ENCODE measurements around the gene CACNA1I.

Gene CACNA1I

DNA sequence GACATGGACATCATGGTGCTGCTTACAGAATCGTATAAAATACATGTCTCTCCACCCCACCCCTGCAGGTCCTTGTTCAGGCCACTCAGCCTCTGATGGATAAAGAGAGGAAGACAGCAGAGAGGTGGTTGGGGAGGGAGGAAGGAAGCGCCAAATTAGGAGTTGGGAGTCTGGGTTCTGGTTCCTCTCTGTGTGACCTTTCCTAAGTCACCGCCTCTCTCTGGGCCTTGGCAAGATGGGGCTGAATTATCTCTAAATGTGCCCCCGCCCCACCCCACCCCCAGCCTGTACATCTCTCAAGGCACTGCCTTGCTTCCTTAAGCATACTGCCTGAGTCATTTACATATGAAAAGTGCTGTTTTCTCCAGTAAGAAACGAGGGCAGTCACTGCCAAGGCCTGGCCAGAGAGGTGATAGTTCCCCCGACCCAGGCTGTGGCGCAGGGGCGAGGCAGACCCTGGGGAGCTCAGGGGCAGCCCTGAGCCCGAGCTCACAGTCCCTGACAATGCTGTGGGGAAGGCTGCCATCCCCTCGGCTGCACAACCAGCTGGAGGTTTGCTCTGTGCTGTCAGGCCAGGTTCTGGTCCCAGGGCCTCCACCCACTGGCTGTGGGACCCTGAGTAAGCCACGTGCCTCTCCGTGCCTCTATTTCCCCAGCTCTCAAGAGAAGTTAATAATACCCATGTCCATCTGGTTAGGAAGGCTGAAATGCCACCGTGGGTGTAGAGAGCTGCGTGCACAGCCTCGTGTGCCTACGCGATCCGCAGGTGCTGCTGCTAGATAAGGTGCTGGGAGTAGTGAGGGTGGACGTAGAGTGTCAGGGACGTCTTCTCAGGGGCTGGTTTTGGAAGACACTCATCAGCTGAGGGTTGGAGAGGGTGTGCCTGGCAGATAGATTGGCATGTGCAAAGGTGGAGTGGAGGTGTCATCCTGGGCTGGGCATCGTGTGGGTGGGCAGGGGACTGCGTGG lies 55.3 kb downstream of the CACNA1I start:
- DNase-seq, result no peak

- no peak for DNase-seq
Measured at GRCh38 chr22:39627208-39627607, 56.7 kb downstream of the CACNA1I start.

DNA sequence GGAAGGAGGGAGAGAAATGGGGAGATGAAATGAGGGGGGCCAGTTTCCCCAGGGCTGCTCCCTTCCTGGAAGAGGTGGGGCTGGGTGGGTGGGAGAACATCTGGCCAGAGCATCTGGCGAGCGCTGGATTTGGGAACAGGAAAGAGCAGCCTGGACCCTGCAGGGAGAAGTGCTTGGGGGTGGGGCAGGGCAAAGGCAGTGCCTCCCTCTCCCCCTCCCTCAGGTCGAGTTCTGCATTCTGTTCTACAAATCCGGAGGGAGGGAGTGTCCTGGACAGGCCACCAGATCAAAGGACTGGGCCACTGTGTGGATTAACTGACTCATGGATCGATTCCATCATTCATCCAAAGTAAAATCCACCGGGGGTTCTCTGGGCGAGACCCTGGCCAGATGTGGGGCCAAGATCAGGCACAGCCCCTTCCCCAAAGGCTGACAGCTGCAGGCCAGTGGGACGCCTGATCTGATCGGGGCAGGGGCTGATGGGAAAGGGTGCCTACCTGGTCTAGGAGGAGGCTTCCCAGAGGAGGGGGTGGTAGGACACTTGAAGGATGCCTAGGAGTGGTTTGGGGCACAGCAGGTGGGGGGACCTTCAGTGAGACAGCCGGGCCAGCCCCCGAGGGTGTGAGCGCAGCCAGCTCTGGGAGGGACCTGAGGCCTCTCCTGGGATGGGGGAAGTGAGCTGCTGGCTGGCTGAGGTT lies 57.5 kb downstream of the CACNA1I start:
- DNase-seq, result no peak

- DNase-seq, result no peak
Measured at GRCh38 chr22:39628563-39629080, 58.1 kb downstream of the CACNA1I start.

GRCh38 chr22:39629851-39630250 lies 59.3 kb downstream of the CACNA1I start:
- DNase-seq, result no peak

DNA sequence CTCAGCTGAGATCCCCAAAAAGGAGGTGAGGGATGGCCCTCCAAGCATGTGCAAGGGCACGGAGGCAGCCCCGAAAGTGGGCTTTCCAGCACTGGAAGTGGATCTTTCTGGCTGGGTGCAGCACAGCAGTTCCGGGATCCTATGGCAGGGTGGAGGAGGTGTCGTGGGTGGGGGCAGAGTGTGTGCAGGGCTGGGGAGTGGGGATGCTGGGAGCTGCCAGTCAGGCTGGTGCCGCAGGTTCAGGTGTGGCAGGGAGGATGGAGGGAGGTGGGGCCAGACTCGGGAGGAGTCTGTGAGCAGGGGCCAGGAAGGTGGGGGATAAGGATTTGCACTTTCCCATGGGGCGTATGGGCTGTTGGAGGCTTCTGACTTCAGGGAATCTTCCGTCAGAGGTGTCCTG lies 60.2 kb downstream of the CACNA1I start:
- no peak for DNase-seq

DNA sequence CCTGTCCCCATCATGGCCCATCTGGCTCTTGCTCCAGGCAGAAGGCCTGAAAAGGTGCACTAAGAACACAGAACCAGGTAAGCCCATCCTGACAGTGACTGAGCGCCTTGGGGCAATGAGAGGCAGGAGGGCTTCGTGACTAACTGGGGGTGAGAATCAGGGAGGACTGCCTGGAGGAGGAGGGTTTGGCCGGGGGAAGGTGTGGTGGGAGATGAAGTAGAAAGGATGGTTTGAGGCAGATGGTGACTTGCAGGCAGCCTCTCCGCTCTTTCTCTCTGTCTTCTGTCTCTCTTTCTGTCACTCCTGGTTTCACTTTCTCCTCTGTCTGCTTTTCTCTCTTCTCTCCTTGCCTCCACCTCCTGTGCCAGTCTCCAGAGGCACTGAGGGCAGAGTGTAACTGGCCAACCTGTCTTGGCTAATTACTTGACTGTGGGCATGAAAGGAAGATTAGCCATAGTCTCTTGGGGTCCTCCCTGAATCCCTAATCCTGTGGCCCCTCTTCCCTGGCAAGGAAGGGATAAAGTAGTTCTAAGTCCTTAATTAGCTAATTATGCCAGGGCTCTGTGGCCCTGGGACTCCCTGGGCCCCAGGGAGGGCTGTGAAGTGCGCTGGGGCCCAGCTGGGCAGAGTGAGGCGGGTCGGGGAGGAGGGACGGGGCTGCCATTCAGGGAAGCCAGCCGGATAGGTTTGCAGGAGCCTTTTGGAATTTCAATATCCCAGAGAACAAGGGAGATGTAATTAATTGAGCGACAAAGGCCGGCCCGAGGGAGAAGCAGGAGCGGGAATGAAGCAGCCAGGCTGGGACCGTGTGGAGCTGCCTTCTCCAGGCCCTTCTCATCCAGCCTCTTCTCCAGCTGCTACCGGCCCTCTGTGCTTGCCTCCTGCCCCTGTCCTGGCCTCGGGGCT lies 61.1 kb downstream of the CACNA1I start:
- DNase-seq, result no peak

DNA sequence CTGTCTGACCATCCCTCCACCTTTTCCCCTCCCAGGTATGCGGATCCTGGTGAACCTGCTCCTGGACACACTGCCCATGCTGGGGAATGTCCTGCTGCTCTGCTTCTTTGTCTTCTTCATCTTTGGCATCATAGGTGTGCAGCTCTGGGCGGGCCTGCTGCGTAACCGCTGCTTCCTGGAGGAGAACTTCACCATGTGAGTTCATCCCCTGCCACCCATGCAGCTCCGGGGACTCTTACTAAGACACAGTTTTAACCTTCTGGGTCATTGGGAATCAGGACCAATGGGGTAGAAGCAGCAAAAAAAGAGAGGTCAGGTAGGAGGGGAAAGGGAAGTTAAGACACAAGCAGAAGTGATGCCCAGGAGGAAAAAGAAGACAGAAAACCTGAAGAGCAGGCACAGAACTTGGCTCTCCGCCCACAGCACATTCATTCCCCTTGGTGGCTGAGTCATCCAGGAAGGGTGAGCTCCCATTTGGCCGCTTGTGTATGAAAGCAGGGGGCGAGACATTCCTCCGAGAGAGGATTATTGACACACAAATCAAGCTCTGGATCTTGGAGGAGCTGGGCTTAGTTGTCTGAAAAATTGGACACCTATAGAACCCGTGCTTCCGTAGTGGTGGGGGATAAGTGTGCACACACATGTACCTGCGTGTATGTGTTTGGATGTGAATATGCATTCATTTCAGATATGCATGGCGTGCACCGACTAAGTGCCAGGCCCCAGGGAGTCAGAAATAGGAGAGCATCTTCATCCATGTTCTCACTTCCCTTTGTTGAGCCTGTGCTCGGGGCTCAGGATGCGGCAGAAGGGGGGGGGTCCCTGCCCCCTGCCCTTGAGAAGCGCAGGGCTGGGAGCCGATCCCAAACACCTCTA lies 64.2 kb downstream of the CACNA1I start:
- DNase-seq, result no peak

DNA sequence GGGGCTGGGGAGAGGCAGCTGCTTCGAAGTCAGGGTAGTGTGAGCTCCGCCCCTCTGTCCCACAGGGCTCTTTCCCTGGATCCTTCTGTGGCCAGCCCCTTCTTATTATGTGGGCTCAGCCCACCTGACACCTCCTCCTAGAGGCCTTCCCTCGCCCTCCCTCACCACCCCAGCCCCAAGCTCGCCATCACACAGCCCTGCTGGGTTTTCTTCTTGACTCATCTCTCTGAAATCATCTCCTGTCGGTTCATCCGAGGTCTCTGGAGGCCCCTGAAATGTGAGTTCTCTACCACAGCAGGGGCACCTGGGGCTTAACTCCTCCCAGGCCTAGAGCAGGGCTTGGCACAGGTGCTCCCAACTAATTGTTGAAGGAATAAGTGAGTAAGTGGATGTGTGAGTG lies 65.2 kb downstream of the CACNA1I start:
- no peak for DNase-seq

DNA sequence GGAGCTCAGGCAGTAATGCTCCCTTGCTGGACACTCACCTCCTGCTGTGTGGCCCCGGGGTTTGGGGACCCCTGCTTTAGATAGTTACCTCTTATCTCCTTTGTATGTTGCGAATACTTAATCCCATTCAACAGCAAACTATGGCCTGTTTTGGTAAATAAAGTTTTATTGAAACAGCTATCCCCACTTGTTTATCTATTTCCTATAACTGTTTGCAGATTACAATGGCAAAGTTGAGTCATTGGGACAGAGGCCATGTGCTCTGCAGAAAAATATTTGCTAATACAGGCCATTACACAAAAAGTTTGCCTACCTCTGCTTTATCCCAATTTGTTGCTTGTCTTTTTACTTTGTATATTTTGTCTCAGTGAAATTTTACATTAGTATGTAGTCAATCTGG lies 68.4 kb downstream of the CACNA1I start:
- DNase-seq, result no peak

DNA sequence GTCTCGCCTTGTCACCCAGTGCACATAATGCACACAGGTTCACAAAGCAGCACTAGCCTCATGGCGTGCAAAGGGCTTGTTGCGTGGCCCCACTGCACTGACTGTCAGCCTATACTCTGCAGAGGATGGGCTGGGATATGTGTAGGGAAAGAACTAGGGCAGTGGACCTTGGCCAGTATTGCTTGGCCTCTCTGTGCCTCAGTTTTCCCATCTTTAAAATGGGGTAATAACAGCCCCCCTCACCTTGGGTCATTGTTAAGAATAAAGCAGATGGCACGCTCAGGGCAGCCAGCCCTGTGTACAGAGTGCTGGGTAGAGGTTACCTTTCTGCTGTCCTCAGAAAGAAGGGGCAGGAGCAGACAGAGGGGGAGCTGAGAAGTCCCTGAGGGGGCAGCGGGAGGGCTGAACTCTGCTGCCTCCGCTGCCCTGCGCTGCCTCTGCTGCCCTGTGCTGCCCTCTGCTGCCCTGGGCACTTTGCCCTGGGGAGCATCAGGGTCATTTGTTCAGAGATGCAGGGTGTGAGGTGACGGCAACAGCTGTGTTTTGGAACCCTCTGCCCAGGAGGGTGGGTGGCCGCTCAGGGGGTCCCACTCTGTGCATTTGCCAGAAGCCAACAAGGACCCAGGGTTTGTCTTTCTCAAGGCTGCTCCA lies 71.2 kb downstream of the CACNA1I start:
- DNase-seq, result no peak

DNA sequence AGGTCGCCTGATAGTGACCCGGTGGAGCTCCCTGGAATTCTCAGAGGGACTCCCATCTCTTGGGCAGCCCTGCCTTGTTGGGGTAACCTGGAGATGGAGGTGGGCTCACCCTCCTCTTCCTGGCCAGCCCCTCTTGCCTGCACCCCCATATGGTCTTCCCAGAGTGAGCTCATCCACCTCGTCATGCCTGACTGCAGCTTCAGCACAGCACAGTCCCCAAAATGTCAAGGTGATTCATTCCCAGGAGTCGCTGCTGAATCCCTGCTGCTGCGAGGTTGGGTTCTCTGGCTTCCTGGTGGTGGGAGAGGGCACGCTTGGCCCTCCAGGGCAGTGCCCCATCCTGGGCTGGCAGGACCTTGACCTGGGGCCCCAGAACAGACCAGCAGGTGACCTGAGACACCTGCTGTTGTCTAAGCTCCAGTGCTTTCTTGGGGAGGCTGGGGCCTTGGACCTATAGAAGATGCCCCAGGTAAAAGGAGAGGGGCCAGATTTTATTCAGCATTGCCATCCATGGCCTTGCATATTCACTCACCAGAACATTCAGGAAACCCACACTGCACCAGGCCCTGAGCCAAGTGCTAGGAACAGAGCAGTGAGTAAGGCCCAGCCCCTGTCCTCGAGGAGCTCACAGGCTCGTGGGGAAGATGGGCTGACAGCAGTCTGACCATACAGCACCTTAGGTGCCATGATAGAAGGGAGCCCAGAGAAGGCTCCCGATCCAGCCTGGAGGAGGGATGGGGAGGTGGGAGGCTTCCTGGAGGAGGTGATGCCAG lies 72.9 kb downstream of the CACNA1I start:
- no peak for DNase-seq

DNA sequence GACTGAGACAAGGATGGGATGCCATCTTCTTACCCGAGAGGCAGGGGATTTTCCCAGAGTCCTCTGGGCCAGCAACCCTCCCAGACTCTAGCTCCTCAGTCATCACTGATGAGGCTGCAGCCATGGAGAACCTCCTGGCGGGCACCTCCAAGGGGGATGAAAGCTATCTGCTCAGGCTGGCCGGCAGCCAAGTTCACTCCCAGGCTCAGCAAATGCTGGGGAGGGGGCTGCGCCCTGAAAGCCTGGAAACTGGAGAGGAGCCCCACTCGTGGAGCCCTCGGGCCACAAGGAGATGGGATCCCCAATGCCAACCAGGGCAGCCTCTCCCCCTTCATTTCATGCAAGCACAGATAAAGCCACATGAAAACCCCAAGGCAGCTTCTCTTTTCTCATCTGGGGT lies 75.0 kb downstream of the CACNA1I start:
- DNase-seq, result no peak

DNA sequence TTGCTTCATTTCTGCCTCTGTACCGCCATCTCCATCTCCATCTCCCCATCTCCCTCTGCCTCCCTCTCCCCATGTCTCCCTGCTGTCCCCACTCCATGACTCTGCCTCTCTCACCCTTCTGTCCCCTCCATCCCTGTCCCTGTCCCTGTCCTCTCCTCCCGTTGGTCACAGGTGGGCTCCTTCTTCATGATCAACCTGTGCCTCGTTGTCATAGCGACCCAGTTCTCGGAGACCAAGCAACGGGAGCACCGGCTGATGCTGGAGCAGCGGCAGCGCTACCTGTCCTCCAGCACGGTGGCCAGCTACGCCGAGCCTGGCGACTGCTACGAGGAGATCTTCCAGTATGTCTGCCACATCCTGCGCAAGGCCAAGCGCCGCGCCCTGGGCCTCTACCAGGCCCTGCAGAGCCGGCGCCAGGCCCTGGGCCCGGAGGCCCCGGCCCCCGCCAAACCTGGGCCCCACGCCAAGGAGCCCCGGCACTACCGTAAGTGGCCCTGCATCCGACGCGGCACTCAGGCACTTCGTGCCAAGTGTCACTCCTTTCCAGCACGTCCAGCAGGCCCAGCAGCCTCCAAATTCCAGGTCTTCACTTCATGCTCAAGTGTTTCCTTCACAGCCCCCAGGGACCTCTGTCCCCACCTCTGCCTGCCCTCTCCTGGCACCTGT lies 76.0 kb downstream of the CACNA1I start:
- DNase-seq, result no peak

GRCh38 chr22:39647836-39648629 lies 77.5 kb downstream of the CACNA1I start:
- DNase-seq, result no peak

- DNase-seq, result no peak
Measured at GRCh38 chr22:39648630-39648950, 78.0 kb downstream of the CACNA1I start.

DNA sequence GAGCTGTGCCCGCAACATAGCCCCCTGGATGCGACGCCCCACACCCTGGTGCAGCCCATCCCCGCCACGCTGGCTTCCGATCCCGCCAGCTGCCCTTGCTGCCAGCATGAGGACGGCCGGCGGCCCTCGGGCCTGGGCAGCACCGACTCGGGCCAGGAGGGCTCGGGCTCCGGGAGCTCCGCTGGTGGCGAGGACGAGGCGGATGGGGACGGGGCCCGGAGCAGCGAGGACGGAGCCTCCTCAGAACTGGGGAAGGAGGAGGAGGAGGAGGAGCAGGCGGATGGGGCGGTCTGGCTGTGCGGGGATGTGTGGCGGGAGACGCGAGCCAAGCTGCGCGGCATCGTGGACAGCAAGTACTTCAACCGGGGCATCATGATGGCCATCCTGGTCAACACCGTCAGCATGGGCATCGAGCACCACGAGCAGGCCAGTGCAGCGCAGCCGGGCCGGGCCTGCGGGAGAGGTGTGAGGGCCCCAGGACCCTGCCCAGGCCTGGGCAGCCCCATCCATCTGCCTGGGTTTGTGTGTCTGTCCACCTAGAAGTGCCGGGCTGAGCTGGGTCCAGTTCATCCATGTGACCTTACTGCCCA lies 79.0 kb downstream of the CACNA1I start:
- no peak for DNase-seq

GRCh38 chr22:39651053-39651996 lies 80.8 kb downstream of the CACNA1I start:
- DNase-seq, result no peak
